Medulla oblongata (tissue), 1 donor: ENCODE measurements around the gene AATF.

ENCODE experiments used
- DNase-seq: peaks from one replicate; pipeline ENCODE4 v3.0.0-alpha.2; 2015; ENCODE audit errors: extremely low spot score

AATF gene

GRCh38 chr17:36931096-36931696 is 17.6 kb upstream of the AATF start:
- DNase-seq: no peak

DNA sequence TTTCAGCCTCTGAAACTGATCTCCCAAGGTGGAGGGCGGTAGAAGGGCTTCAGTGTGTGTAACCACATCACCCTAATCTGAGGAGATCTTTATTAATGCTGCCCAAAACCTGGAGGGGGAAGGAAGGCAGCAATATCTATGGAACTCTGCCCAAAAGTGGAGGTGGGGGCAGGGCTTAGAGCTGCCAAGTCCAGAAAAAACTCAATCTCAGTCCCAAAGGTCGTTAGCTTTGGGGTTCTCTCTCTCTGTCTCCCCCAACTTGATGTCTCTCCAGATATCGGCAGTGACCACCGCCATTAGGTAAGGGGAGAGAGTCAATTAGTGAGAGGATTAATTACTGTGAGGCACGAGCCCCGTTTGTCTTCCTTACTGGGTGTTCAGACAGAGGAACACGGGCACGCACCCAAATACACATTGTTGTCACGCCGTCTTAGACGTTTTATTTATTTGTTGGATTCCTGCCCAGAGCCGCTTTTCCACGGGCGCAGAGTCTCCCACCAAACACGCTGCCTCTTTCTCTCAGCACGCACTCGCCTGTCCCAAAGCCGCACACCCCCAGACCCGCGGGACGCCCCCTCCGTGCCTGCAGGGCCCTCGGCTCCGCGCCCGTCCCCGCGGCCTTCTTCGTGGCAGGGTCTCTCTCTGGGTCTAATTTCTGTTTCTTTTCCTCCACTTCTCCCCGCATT is 16.9 kb upstream of the AATF start:
- DNase-seq: no peak

DNA sequence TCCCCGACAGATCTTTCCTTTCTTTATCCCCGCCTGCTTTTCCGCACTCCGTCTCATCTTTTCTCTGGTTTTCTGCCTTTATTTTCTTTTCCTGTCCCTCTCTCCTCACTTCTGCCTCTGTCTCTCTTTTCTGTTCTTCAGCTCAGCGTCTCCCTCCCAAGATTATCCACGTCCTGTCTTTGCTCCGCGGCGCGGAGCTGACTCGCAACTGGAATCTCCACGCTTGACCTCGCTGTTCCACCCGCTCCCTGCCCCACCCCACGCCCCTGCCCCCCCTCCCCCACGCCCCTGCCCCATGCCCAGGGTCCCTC is 16.4 kb upstream of the AATF start:
- no peak for DNase-seq

GRCh38 chr17:36932694-36933511 is 15.9 kb upstream of the AATF start:
- no peak for DNase-seq

DNA sequence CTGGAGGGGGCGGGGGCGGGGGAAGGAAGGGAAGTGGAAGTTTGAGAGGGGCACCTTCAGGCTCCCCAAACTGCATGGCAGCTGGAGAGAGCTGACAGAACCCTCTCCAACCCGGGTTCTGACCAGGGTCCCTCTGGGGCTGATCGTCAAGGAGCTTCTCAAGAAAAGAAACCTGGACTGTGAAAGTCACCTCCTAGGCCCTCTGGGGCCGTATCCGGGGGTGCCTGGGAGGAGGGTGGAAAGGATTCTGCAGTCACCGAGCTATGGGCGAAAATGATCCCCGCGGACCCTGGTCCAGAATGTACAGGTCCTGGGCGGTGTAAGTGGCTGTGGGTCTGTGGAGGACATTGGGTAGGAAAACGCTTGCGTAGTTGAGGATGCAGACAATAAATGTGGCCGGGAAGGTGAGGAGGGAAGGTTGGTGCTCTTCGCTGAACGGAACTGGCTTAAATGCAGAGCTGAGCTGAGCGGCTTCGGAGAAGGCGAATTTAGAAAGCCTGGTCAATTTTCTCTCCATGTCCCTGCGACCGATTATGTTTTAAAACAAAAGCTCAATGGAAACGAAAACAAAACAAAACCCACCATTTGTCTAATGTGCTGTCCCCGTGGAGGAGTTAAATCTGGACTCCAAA is 15.1 kb upstream of the AATF start:
- DNase-seq: no peak

- no peak for DNase-seq
Measured at GRCh38 chr17:36934144-36934691, 14.5 kb upstream of the AATF start.

DNA sequence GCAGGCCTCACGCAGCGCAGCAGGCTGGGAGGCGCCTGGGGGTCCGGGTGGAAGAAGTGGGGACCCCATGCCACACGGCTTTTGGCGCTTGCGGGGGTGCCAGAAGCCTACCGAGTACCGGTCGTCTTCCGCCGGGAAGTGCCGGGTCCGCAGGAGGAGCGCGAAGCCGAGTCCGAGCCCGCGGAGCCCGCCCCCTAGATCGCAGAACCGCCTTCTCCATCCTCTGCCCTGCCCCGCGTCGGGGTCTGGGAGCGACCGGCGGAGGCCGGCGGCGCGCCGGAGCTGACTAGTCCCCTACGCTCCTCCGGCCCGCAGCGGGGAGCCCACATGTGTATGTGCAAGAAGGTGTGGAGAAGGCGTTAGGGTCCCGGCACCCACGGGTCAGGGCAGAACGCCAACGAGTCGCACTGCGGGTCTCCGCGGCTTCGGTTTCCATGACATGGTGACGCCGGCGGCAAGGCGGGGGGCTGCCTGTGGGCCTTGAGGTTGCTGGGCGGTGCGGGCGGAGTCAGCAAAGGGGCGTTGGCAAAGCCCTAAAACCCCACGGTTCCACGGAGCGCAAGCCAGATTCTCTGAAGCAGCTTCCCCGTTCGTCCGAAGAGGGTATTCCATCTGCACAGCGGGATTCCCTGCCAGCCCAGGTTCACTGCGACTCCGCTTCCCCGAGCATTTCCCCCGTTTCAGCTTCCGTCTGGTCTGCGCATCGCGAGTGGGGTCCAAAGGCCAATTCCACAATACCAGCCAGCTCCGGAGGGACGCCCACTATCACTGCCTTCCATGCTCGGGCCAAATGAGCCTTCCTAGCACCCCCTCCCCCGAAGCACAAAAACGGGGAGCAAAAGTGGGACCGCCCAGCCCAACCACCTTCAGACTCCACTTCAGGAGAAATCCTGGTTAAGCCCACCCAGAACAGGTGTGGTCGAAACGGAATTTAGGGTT is 13.8 kb upstream of the AATF start:
- DNase-seq: no peak

DNA sequence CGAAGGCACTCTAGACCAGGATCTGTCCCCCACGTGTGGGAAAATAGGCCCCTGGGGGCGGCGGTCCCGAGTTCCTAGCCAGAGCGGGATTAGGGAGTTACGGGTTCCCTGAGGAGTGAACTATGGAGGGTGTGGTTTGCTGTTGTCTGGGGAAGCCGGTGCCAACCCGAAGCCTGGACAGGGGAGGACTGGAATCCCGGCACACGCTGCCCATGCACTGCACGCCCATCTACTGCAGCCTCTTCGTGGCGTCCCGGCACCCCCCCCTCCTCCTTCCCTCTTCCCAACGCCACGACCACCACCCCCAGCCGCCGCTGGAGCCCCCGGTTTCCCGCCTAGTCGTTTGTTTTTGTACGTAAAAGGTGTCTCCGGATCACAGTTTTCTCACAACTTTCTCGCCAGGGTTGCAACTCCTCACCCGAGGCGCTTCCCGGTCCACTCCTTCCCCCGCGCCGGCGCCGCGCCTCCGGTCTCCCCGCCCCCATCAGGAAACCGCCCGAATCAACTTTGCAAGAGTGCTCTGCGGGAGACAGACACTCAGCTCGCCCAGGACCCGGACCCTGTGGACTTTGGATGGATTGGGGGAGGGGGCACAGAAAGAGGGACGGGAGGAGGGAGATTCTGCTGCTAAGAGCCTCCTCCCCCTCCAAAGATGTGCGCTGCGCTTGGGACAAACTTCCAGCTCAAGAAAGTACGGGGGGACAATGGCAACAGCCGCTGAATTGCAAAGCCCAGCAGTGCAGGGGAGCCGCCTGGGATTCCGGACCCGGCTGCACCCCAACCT is 12.9 kb upstream of the AATF start:
- DNase-seq: no peak

DNA sequence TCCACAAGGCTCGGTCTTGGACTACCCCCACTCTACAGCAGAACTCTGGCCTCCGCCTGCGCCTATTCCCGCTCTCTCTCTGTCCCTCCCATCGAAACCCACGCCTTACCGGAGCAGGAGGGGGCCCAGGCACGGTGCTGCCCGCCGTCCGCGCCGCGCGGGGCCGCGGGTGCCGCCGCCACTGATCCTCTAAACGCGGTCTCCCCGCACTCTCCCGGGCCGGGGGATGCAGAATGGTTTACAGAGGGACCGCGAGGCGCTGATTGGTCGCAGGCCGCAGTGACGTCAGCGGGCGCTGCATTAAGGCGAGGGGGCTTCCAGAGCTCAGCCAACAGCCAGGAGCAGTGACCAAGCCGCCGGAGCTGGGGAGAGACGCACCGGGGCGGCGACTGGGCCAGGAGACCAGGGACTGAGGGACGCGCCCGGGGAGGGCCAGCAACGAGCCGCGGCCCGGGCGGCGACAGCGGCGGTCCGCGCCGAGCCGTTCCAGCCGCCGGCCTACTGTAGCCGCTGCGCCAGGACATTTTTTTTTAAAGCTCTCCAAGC is 12.2 kb upstream of the AATF start:
- DNase-seq: no peak

DNA sequence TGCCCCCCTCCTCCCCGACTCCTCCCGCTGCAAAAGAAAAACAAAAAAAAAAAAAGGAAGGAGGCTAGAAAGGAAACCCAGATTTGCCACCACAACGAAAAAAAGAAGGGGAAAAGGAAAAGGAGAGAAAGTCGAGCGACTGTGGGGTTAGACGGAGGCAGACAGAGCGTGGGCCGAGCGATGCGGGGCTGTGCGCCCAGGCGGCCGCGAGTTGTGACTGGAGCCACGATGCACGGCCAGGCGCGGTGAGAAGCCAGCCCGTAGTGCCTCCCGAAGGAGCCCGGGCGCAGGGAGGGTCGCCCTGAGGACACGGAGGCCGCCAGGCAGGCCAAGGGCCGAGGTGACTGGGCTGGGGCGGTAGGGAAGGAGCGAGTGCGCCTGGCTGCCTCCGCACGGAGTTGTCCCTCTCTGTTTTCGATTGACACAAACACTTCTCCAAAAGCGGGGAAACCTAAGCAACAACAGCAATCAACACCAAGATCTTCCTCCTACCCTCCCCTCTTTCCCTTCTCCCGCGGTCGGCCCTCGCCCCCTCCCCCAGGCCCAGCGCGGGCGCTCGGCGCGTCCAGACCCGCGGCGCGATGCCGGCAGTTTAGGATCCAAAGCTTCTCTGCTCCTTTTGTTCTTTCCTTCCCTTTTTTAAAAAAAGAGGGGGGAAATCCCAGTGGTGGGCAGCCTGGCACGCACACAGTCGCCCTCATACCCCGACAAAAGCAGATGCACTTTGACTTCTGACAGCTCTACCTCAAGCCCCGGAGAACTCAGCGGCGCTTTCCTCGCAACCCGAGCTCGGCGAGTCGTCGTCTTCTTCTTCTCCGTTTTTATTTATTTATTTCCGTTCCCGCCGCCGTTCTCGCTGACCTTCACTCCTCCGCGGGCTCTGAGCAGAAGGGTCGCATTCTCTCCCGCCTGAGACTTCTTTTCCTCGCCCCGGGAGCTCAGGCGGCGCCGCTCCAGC is 11.5 kb upstream of the AATF start, which contains the start of gene LHX1:
TSS of gene LHX1 (plus strand) at position 475 of the 958 bp plus-strand sequence. CDS start 723 bp downstream, outside the sequence.
- no peak for DNase-seq

DNA sequence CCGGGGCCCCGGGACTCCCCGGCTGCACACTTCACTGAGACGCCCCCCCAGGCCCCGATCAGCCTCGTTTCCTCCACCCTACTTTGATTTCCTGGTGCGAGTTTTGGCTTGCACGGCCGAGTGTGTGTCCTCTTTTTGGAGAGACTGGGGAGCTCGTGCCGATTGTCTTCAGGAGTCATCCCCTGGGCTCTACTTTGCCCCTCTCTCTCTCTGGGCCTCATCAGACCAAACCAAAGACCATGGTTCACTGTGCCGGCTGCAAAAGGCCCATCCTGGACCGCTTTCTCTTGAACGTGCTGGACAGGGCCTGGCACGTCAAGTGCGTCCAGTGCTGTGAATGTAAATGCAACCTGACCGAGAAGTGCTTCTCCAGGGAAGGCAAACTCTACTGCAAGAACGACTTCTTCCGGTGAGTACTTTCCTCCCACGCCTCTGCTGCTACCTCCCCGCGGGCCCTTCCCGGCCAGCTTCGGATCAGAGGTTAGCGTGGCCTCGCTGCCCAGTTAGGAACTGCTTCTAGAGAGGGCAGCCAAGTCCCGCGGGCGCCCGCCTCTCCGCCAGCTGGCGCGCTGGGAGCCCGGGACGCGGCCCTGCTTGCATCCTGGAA is 10.7 kb upstream of the AATF start:
- no peak for DNase-seq

DNA sequence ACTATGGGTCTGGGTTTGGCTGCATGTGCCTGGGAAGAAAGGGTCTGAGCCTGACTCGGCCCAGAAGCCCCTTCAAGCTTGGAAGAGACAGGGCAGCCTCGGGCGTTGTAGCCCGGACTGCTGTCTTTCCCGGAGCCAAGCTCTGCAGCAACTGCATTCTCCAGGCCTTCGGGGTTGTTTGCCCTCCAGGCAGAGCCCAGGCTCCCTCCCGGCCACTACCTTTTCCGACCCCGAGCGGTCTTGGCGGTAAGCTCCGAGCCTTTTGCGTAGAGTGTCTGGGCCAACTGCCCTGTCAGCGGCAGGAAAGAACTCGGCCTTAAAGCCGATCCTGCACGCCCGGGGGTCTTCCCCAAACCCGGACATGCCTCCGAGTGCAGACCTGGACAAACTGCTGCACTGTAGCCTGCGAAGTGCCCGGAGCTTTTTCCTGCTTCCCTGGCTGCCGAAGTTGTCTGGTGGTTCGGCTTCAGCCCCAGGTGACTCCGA is 10.1 kb upstream of the AATF start:
- no peak for DNase-seq

DNA sequence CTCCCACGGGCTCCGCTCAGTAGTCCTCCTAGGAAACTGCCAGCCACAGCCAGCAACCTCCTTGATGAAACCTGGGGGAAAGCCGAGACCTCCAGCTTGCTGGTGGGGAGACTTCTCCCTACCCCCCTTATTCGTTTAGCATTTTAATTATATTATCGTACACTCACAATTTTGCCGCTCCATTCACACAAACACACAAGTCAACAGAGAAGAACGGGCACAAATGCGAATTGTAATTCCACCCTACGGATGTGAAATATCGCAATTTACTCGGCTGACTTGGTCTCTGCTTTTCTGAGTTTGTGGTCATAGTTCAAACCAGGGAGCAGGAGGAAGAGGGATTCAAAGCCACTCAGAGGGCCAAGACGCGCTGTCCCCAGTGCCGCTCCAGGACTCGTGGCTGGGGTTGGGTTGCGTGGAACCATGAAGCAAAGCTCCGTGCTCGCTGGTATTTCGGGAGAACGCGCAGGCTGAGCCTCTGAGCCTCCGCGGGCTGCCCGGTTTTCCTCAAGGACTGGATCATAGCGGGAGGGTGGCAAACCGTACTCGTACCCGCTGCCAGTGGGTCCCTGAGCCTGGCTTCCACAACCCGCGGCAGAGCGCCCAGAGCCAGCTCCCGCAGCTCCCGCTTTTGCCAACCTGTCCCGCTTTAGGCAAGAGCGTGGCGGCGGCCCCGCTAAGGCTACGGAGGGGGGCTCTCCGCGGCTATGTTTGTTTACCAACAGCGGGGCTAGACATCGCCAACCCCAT is 9.5 kb upstream of the AATF start:
- DNase-seq: no peak

DNA sequence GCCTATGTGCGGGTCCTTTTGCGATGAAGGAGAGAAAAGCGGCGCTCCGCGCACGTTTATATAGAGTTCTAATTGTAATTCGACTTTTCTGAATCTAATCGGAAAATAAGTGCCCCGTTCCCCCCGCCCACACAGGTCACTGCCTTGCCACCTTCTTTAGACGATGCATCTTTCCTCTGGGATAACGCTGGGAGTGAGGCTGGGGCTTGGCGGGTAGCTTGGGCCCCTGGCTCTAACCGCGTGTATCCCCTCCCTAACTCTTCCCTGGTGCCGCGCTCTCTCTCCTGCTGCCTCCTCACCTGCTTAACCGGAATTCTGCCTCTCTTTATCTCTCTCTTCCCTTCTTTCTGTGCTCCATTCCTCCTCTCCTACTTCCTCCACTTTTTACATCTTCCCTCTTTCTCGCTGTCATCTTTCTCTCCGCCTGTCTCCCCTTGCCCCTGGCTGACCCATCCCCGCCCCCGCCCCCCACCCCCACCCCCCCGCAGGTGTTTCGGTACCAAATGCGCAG is 8.9 kb upstream of the AATF start:
- no peak for DNase-seq

GRCh38 chr17:36940313-36941264 is 8.2 kb upstream of the AATF start:
- DNase-seq: no peak
